ENCODE data around the gene MAP4K2.

The MAP4K2 gene

GRCh38 chr11:64829536-64830251 lies 26.7 kb upstream of the MAP4K2 start:
- H3K4me2 ChIP-seq (ENCODE audit: low read depth, low read length): no peak overlapping the region
- H3F3A ChIP-seq (ENCODE audit: insufficient read depth, low read length): no peaks in the 10 kb centered on the region
- H3K4me1 ChIP-seq (ENCODE audit: low read length): no peaks in the 10 kb centered on the region
- H3K4me3 ChIP-seq (ENCODE audit: low read length): no peak overlapping the region
- H3K27me3 ChIP-seq (replicated peaks; ENCODE audit: insufficient read depth, low read length): no peaks in the 10 kb centered on the region
- no peaks in the 10 kb centered on the region for H3K79me2 ChIP-seq (ENCODE audit: low read length)
- no peaks in the 10 kb centered on the region for H3K9me2 ChIP-seq (replicated peaks; ENCODE audit: insufficient read depth, low read length)
- H3K9me3 ChIP-seq (replicated peaks; ENCODE audit: insufficient read depth, low read length): no peaks in the 10 kb centered on the region
- no peaks in the 10 kb centered on the region for H3K36me3 ChIP-seq (replicated peaks; ENCODE audit: insufficient read depth, low read length)
- H3K9ac ChIP-seq (ENCODE audit: low read length): no peak overlapping the region
- no peak for DNase-seq
- H2AFZ ChIP-seq (ENCODE audit: low read length): no peak overlapping the region
- H3K27ac ChIP-seq (ENCODE audit: low read length): no peak overlapping the region
- H4K20me1 ChIP-seq (ENCODE audit: insufficient read depth, low read length): no peaks in the 10 kb centered on the region
- TF ChIP-seq EZH2phosphoT487 (IDR thresholded peaks at IDR 0.05; ENCODE audit: low read length) (no peak), EZH2 (optimal IDR thresholded peaks at IDR 0.05; ENCODE audit: low read depth, low read length) (no peak), CTCF (IDR thresholded peaks at IDR 0.05; ENCODE audit: low read length) (no peak)

GRCh38 chr11:64827451-64827839 lies 24.4 kb upstream of the MAP4K2 start:
- Histone ChIP-seq H3K27ac (ENCODE audit: low read length) (no peak overlapping the region), H3F3A (ENCODE audit: insufficient read depth, low read length) (no peaks in the 10 kb centered on the region), H3K27me3 (replicated peaks; ENCODE audit: insufficient read depth, low read length) (no peaks in the 10 kb centered on the region), H3K79me2 (ENCODE audit: low read length) (no peaks in the 10 kb centered on the region), H4K20me1 (ENCODE audit: insufficient read depth, low read length) (no peaks in the 10 kb centered on the region), H3K4me1 (ENCODE audit: low read length) (no peaks in the 10 kb centered on the region), H3K4me2 (ENCODE audit: low read depth, low read length) (no peak overlapping the region), H3K9ac (ENCODE audit: low read length) (no peak overlapping the region), H3K4me3 (ENCODE audit: low read length) (no peak overlapping the region), H2AFZ (ENCODE audit: low read length) (no peak overlapping the region), H3K36me3 (replicated peaks; ENCODE audit: insufficient read depth, low read length) (no peaks in the 10 kb centered on the region), H3K9me2 (replicated peaks; ENCODE audit: insufficient read depth, low read length) (no peaks in the 10 kb centered on the region), H3K9me3 (replicated peaks; ENCODE audit: insufficient read depth, low read length) (no peaks in the 10 kb centered on the region)
- no peak for TF ChIP-seq CTCF (IDR thresholded peaks at IDR 0.05; ENCODE audit: low read length)
- TF ChIP-seq EZH2 (optimal IDR thresholded peaks at IDR 0.05; ENCODE audit: low read depth, low read length): no peak
- no peak for TF ChIP-seq EZH2phosphoT487 (IDR thresholded peaks at IDR 0.05; ENCODE audit: low read length)
- DNase-seq: no peak

- no peak for TF ChIP-seq CTCF (IDR thresholded peaks at IDR 0.05; ENCODE audit: low read length)
- Histone ChIP-seq H3K27me3 (replicated peaks; ENCODE audit: insufficient read depth, low read length) (no peaks in the 10 kb centered on the region), H3K9me3 (replicated peaks; ENCODE audit: insufficient read depth, low read length) (no peaks in the 10 kb centered on the region), H3K27ac (ENCODE audit: low read length) (no peak overlapping the region), H3K4me2 (ENCODE audit: low read depth, low read length) (no peak overlapping the region), H3K79me2 (ENCODE audit: low read length) (no peaks in the 10 kb centered on the region), H3K9me2 (replicated peaks; ENCODE audit: insufficient read depth, low read length) (no peaks in the 10 kb centered on the region), H3K36me3 (replicated peaks; ENCODE audit: insufficient read depth, low read length) (no peaks in the 10 kb centered on the region), H3K4me3 (ENCODE audit: low read length) (no peak overlapping the region), H4K20me1 (ENCODE audit: insufficient read depth, low read length) (no peaks in the 10 kb centered on the region), H3K9ac (ENCODE audit: low read length) (no peak overlapping the region), H2AFZ (ENCODE audit: low read length) (no peak overlapping the region), H3K4me1 (ENCODE audit: low read length) (no peaks in the 10 kb centered on the region), H3F3A (ENCODE audit: insufficient read depth, low read length) (no peaks in the 10 kb centered on the region)
- no peak for DNase-seq
These were observed 23.8 kb upstream of the MAP4K2 start for GRCh38 chr11:64826578-64827450.

All from MM.1S (cell line).